Measurements from ENCODE around the gene TICAM2. TPM values are rescaled to one million over a fixed set of nuclear protein-coding genes. Genes with fewer than 3 reads are reported as not detected.

The TICAM2 gene
- total and polyA plus RNA-seq, 9 of the 15 experiments (the other 6 are each of a cell fraction or from before 2014, with no cell fraction given): 0.15 to 1.8 (median 0.98) TPM

GRCh38 chr5:115548683-115549082 lies 53.6 kb downstream of the TICAM2 start (continued):
- TF ChIP-seq RERE (CRISPR knock-in tag; IDR thresholded peaks at IDR 0.05; ENCODE audit: borderline replicate concordance) (no peak), C11orf30 (IDR thresholded peaks at IDR 0.05; ENCODE audit: low read depth) (peak; percentile 37; the same call in 1 of the 2 replicates), ZNF316 (IDR thresholded peaks at IDR 0.05) (peak; percentile 75), TFAP4 (CRISPR knock-in tag; IDR thresholded peaks at IDR 0.05; ENCODE audit: borderline replicate concordance) (no peak), CEBPZ (IDR thresholded peaks at IDR 0.05; ENCODE audit: borderline replicate concordance, low read depth, low read length) (no peak), BRF1 (IDR thresholded peaks at IDR 0.05; ENCODE audit: borderline replicate concordance, extremely low read depth, insufficient read length) (no peak), RAD21 (CRISPR knock-in tag; conservative IDR thresholded peaks at IDR 0.05 in 1 of 2, IDR thresholded peaks at IDR 0.05 in 1 of 2) (no peak), ZBTB34 (CRISPR knock-in tag; IDR thresholded peaks at IDR 0.05) (no peak)
